ENCODE data around the gene TRPV3.
"Not testable (repeated sequence)": the region's sequence is repeated elsewhere in the genome, so short reads cannot be mapped to it uniquely, and the experiment has no call there.

TRPV3 gene

GRCh38 chr17:3582915-3583314, 25.3 kb upstream of the TRPV3 start:
- no peaks in the 10 kb centered on the region for H3K9me3 ChIP-seq (ENCODE audit: insufficient read depth, low read length)
- H3K9ac ChIP-seq (ENCODE audit: low read length): no peak overlapping the region
- H3K4me2 ChIP-seq (ENCODE audit: low read length): no peak overlapping the region
- H3K27ac ChIP-seq (ENCODE audit: low read length): no peak overlapping the region
- H3K4me1 ChIP-seq (ENCODE audit: low read length): no peaks in the 10 kb centered on the region
- H3K36me3 ChIP-seq (replicated peaks; ENCODE audit: low read depth, low read length): no peaks in the 10 kb centered on the region
- no peaks in the 10 kb centered on the region for H3K79me2 ChIP-seq (ENCODE audit: low read length)
- no peak for TF ChIP-seq EZH2phosphoT487 (IDR thresholded peaks at IDR 0.05; ENCODE audit: low read depth)
- no peak for TF ChIP-seq CTCF (IDR thresholded peaks at IDR 0.05; ENCODE audit: low read depth, low read length)
- H4K20me1 ChIP-seq (ENCODE audit: insufficient read depth, low read length): no peaks in the 10 kb centered on the region
- H3K4me3 ChIP-seq (ENCODE audit: low read length): no peak overlapping the region
- no peak overlapping the region for H2AFZ ChIP-seq (ENCODE audit: low read depth, low read length)
- no peaks in the 10 kb centered on the region for H3K27me3 ChIP-seq (ENCODE audit: low read depth, low read length)

DNA sequence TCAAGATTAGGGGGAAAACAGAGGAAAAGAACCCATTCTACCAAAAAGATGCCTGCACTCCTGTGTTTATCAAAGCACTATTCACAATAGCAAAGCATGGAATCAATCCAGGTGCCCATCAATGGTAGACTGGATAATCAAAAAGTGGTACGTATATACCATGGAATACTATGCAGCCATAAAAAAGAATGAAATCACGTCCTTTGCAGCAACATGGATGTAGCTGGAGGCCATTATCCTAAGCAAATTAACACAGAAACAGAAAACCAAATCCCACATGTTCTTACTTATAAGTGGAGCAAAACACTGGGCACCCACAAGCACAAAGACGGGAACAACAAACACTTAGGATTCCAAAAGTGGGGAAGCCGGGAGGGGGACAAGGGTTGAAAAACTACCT, 21.1 kb upstream of the TRPV3 start:
- not testable (repeated sequence) for H2AFZ ChIP-seq (ENCODE audit: low read depth, low read length); H3K4me3 ChIP-seq (ENCODE audit: low read length); H3K4me2 ChIP-seq (ENCODE audit: low read length); H3K36me3 ChIP-seq (replicated peaks; ENCODE audit: low read depth, low read length); H3K27ac ChIP-seq (ENCODE audit: low read length); H4K20me1 ChIP-seq (ENCODE audit: insufficient read depth, low read length); H3K9me3 ChIP-seq (ENCODE audit: insufficient read depth, low read length); H3K9ac ChIP-seq (ENCODE audit: low read length); H3K79me2 ChIP-seq (ENCODE audit: low read length); H3K27me3 ChIP-seq (ENCODE audit: low read depth, low read length); H3K4me1 ChIP-seq (ENCODE audit: low read length)

- Histone ChIP-seq H3K9me3 (ENCODE audit: insufficient read depth, low read length) (no peaks in the 10 kb centered on the region), H4K20me1 (ENCODE audit: insufficient read depth, low read length) (no peaks in the 10 kb centered on the region), H2AFZ (ENCODE audit: low read depth, low read length) (no peak overlapping the region), H3K36me3 (replicated peaks; ENCODE audit: low read depth, low read length) (no peaks in the 10 kb centered on the region), H3K4me2 (ENCODE audit: low read length) (no peak overlapping the region), H3K4me1 (ENCODE audit: low read length) (no peaks in the 10 kb centered on the region), H3K27me3 (ENCODE audit: low read depth, low read length) (no peaks in the 10 kb centered on the region), H3K4me3 (ENCODE audit: low read length) (no peak overlapping the region), H3K27ac (ENCODE audit: low read length) (no peak overlapping the region), H3K9ac (ENCODE audit: low read length) (no peak overlapping the region), H3K79me2 (ENCODE audit: low read length) (no peaks in the 10 kb centered on the region)
- no peak for TF ChIP-seq CTCF (IDR thresholded peaks at IDR 0.05; ENCODE audit: low read depth, low read length)
- TF ChIP-seq EZH2phosphoT487 (IDR thresholded peaks at IDR 0.05; ENCODE audit: low read depth): no peak
Observed at GRCh38 chr17:3576970-3577369, 19.4 kb upstream of the TRPV3 start.

DNA sequence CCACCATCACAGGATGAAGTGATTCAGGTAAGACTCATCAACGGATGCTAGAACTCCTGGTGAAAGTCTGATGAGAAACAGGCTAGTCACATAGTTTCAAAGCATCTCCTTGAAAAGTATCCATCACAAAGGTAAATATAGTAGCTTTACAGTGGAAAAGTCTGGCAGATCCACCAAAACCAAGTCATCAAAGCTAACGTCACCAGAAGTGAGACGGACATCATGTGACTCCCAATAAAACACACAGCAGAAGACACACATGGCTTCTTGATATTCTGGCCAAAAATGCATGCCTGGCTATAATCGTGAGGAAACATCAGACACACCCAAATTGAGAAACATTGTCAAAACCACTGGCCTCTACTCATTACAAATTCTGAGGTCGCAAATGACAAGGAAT, 17.9 kb upstream of the TRPV3 start:
- Histone ChIP-seq H3K4me3 (ENCODE audit: low read length) (no peak overlapping the region), H3K4me2 (ENCODE audit: low read length) (no peak overlapping the region), H3K9me3 (ENCODE audit: insufficient read depth, low read length) (no peaks in the 10 kb centered on the region), H3K79me2 (ENCODE audit: low read length) (no peaks in the 10 kb centered on the region), H3K27me3 (ENCODE audit: low read depth, low read length) (no peaks in the 10 kb centered on the region), H3K4me1 (ENCODE audit: low read length) (no peaks in the 10 kb centered on the region), H2AFZ (ENCODE audit: low read depth, low read length) (no peak overlapping the region), H3K9ac (ENCODE audit: low read length) (no peak overlapping the region), H3K27ac (ENCODE audit: low read length) (no peak overlapping the region), H3K36me3 (replicated peaks; ENCODE audit: low read depth, low read length) (no peaks in the 10 kb centered on the region), H4K20me1 (ENCODE audit: insufficient read depth, low read length) (no peaks in the 10 kb centered on the region)
- no peak for TF ChIP-seq CTCF (IDR thresholded peaks at IDR 0.05; ENCODE audit: low read depth, low read length)
- TF ChIP-seq EZH2phosphoT487 (IDR thresholded peaks at IDR 0.05; ENCODE audit: low read depth): no peak

DNA sequence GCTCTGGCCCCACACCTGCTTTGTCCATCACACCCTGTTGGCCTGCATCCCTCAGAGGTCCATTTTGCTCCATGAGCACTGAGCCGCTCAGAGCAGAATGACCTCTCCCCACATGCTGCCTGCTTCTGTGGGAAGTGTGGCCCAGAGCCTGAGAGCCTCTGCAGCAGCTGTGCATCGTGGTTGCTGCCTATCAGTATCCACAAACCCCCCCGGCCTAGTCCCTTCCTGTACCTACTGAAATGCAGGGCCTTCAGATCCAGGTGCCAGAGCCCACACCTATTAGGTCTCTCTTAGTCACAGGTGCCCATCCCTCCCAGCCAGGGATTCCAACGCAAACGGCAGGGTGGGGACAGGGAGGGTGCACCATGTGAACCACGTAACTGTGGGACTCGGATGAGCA, 16.6 kb upstream of the TRPV3 start:
- no peaks in the 10 kb centered on the region for H3K79me2 ChIP-seq (ENCODE audit: low read length)
- TF ChIP-seq CTCF (IDR thresholded peaks at IDR 0.05; ENCODE audit: low read depth, low read length) (no peak), EZH2phosphoT487 (IDR thresholded peaks at IDR 0.05; ENCODE audit: low read depth) (no peak)
- H3K9me3 ChIP-seq (ENCODE audit: insufficient read depth, low read length): no peaks in the 10 kb centered on the region
- no peak overlapping the region for H3K27ac ChIP-seq (ENCODE audit: low read length)
- no peaks in the 10 kb centered on the region for H3K36me3 ChIP-seq (replicated peaks; ENCODE audit: low read depth, low read length)
- H3K4me3 ChIP-seq (ENCODE audit: low read length): no peak overlapping the region
- H3K4me2 ChIP-seq (ENCODE audit: low read length): no peak overlapping the region
- no peaks in the 10 kb centered on the region for H3K4me1 ChIP-seq (ENCODE audit: low read length)
- no peak overlapping the region for H2AFZ ChIP-seq (ENCODE audit: low read depth, low read length)
- H3K27me3 ChIP-seq (ENCODE audit: low read depth, low read length): no peaks in the 10 kb centered on the region
- H3K9ac ChIP-seq (ENCODE audit: low read length): no peak overlapping the region
- no peaks in the 10 kb centered on the region for H4K20me1 ChIP-seq (ENCODE audit: insufficient read depth, low read length)

Measured in OCI-LY3 (cell line).